HG02642 (cell line): ENCODE results near the gene ACTR6.
"Not testable (repeated sequence)": the region's sequence is repeated elsewhere in the genome, so short reads cannot be mapped to it uniquely, and the experiment has no call there.

ENCODE experiments used
- ATAC-seq: cut with Tn5 transposase; IDR thresholded peaks from one replicate; pipeline ENCODE4 v1.9.1; 2021; ENCODE audit warnings: mild to moderate bottlenecking; ENCODE audit not compliant: unreplicated experiment, poor library complexity

The ACTR6 gene

GRCh38 chr12:100215209-100215608 is 14.6 kb downstream of the ACTR6 start:
- ATAC-seq = no peak

DNA sequence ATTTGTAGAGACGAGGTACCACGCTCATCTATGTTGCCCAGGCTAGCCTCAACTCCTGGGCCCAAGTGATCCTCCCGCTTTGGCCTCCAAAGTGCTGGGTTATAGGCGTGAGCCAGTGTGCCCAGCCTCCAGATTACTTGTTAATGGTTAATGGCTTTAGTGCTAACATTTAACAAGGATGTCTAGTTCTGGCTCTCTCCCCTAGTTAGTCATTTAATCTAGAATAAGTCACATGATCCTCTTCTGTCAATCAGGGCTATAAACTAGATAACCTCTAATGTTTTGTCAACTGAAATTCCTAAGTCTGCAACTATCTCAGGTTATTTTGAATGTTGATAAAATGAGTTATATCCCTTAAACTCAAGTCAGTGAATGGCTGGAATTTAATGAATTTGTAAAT is 15.7 kb downstream of the ACTR6 start:
- ATAC-seq = no peak

DNA sequence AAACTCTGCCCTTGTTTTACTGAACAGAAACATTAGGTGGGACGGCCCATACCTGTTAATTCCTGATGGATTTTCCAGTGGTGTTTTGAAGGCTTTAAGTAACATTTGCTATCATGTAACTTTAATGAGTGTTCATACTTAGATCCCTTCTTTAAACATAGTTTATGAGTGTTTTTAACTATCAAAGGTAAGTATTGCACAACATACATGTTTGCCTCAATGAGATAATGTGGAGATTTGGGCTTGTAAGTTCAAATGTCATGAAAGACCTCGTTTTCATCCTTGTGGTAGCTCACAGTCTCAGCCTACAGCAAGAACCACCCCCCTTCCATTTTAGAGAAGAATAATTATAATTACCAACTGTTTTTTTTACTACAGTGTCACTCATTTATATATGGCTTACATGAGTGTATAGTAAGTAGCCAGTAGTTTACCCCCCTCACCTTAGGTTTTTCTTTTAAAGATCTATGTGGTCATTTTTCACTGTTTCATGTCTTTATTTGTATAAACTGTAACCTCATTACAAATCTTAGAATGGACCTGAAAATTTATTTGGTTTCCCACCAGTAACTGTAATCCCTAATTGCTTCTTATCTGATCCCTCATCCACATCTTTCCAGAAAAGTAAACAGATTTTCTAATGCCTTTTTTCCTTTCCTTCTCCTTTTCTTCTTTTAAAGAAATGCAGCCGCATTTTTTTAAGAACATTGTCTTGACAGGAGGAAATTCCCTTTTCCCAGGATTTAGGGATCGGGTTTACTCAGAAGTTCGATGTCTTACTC is 18.9 kb downstream of the ACTR6 start:
- no peak for ATAC-seq

DNA sequence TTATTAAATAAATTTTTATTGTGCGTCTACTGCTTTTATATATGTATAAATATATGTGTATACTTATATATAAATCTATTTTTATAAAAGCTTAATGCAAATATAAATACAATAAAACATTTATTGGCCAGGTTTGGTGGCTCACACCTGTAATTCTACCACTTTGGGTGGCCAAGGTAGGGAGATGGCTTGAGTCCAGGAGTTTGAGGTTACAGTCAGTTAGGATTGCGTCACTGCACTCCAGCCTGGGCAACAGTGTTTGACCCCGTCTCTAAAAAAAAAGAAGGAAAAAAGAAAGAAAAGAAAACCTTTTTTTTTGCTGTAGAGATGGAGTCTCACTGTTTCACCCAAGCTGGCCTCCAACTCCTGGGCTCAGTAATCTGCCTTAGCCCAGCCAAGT is 20.9 kb downstream of the ACTR6 start:
- ATAC-seq = no peak

DNA sequence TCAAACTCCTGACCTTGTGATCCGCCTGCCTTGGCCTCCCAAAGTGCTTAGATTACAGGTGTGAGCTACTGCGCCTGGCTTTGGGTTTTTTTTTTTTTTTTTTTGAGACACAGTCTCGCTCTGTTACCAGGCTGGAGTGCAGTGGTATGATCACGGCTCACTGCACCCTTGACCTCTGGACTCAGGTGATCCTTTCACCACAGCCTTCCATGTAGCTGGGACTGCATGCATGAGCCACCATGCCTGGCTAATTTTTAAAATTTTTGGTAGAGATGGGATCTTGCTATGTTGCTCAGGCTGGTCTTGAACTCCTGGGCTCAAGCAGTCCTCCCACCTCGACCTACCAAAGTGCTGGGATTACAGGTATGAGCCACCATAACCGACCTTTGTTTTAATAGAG is 21.6 kb downstream of the ACTR6 start:
- not testable (repeated sequence) for ATAC-seq

DNA sequence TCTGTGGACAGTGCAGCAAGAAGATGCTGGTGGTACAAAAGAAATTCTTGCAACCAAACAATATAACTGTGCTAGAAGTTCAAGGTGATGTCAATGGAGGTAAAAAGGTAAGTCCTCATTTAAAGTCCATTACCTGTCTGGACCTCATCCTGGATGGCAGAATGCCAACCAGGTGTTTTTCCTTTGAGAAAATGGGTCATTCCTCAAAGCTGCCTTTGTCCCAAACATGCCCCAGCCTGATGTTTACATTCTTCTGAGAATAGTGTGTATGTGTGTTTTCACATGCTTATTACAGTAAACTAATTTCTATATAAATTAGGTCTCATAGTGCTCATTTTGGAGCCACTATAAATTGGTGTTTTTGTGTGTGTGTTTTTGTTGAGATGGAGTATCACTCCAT is 24.9 kb downstream of the ACTR6 start:
- no peak for ATAC-seq

DNA sequence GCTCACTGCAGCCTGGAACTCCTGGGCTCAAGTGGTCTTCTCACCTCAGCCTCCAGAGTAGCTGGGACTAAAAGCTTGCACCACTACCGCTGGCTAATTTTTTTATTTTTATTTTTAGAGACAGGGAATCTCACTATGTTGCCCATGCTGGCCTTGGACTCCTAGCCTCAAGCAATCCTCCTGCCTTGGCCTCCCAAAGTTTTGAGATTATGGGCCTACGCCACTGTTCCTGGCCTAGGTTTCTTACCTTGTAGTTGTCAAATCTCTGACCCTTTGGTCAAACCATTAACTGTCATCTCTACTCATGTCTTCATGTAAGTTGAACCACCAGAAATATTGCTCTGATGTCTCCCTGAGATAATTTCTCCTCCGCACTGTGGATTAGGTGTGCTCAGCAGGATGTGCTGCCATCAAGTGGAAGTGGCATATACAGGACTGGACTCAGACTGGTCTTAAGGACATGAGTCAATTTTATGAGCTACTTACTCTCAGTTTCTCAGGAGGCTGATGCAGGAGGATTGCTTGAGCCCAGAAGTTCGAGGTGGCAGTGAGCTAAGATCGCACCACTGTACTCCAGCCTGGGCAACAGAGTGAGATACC is 28.5 kb downstream of the ACTR6 start:
- ATAC-seq = no peak

DNA sequence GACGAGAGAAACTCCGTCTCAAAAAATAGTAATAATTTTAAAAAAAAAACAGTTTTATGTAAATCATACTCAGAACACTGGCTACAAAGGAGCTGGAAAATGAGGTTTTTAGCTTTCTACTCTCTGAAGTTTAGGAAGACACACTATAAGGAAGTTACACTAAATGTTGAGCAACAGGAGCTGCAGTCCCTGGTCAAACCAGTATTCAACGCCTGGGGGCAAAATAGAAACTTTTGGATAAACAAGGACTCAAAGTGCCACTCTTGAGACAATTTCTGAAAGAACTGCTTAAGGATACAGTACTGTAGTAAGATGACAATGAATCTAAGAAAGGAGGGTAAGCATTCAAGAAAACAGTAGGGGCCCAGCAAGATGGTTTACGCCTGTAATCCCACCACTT is 29.3 kb downstream of the ACTR6 start:
- no peak for ATAC-seq

GRCh38 chr12:100231873-100232272 is 31.3 kb downstream of the ACTR6 start:
- not testable (repeated sequence) for ATAC-seq

DNA sequence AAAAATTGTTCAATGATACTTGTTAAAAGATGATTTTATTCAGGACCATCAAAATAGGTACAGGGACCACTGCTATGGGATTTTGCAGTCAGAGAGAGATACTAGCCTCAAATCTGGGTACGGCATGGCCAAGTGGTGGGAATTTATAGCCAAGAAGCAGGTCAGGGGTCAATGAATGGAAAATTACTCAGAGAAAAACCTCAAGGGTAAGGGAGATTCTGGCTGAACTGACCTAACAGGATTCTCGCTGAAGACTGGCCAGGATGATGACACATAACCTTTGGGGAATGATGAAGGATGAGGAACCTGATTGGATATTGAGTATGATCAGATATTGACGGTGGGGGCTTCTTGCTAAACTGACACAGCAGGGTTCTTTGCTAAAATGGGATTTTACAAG is 33.6 kb downstream of the ACTR6 start:
- no peak for ATAC-seq

DNA sequence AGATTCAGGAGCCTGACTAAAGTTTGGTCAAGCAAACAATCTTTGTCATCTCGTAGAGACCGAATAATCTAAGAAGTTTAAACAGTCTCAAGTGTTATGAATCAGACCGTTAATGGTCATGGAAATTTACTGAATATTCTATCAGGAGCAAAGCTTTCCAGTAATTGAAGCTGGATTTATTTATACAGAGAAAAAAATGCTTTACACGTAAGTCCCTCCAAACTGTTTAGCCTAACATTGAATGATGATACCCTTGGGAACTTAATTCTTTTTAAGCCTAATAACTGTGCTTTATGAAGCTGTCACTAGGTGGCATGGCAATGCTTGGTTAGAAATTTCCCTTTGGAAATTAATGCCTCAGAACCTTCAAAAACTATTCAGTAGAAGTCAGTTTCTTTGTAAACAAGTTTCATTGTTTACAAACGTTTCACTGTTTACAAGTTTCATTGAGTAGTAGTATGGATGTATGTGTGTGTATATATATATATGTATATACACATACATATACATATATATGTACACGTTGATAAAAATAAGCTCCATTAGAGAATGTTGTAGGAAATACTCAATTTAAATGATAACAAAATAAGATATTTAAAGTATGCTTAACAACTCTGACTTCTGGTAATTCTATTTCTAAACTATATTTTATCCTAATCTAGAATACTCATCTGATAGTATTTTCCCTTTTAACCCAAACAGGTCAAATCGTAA is 34.1 kb downstream of the ACTR6 start:
- no peak for ATAC-seq

DNA sequence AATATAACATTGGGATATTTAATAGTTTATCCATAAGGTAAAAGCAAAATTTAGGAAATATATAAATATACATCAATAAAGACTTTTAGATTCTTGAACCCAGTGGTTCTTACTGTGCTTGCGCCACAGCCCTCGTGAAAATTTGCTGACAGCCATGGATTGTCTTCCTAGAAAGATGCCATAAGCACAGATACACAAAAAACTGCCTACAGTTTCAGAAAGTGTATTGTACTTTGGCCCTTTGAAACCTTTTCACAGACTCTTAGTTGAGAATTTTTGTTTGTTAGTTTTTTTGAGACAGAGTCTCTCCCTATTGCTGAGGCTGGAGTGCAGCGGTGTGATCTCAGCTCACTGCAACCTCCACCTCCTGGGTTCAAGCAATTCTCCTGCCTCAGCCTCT is 38.2 kb downstream of the ACTR6 start:
- ATAC-seq = no peak

DNA sequence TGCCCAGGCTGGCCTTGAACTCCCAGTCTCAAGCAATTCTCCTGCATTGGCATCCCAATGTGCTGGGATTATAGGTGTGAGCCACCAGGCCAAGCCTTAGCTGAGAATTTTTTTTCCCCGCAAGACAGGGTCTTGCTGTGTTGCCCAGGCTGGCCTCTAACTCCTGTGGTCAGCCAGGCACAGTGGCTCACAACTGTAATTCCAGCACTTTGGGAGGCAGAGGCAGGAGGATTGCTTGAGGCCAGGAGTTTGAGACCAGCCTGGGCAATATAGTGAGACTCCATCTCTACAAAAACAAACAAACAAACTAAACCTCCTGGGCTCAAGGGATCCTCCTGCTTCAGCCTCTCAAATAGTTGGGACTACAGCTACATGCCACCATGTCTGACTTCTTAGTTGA is 39.0 kb downstream of the ACTR6 start:
- ATAC-seq = no peak

- no peak for ATAC-seq
Observed at GRCh38 chr12:100243137-100243536, 42.5 kb downstream of the ACTR6 start.

DNA sequence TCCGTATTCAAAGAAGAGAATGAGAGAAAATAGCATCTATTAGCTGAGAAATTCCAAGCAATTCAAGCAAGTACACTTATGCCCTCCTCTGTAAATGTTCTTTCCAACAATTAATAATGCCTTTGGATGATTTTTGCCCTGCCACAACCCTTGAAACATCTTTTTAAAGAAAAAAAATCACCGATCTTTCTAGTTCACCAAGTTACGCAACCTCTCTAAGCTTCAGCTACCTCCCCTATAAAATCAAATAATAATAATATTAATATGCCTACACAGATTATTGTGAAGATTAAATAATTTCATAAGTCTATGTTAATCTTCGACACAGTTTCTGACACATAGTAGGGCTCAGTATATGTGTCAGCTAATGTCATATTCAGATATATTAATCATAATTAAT is 47.1 kb downstream of the ACTR6 start:
- ATAC-seq = no peak

DNA sequence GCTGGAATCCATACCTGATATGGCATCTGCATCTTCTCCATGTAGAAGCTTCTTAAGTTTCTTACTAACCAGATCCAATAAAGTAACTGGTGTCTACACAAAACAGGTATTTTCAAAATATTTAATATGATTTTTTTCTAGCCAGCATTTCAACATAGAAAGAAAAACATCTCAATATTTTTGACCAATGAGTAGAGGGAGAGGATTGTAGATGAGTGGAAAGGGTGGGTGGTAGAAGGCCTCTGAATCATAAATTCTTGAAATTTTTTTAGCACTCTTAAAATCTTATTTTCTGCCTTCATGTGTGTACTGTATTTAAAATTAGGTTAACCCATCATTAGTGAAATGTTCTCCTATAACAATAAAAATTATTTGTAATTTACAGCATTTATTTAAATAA is 48.3 kb downstream of the ACTR6 start:
- no peak for ATAC-seq

DNA sequence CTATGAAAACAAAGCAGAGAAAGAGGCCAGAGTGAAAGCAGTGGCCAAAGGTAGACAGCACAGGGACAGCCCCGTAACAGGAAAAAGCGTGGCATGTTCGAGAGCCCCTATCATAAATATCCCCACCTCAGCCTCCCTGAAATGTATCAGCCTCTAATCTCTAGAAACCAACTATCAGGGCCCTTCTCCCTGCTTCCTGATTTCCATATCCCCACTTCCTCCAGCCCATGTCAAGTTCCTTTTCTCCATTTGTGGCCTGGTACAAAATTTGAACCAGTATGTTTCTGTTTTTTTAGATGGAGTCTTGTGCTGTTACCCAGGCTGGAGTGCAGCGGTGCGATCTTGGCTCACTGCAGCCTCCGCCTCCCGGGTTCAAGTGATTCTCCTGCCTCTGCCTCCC is 49.3 kb downstream of the ACTR6 start:
- no peak for ATAC-seq

DNA sequence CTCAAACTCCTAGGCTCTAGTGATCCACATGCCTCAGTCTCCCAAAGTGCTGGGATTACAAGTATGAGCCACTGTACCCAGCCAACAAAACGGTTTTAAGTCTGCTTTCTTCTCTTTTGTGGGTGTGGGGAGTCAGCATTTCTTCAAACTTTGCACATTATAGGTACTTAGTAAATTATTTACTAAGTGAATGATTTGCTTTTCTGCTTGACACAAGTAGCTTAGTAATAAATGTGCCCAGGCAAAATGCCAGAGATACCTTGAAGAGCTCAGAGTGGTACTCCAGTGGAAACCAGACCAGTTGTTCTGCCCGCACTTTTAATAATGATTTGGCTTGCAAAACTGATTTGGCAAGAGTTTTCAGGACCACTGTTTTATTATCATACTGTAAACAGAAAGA is 51.3 kb downstream of the ACTR6 start:
- ATAC-seq = no peak

GRCh38 chr12:100253437-100253836 is 52.8 kb downstream of the ACTR6 start:
- ATAC-seq = no peak

DNA sequence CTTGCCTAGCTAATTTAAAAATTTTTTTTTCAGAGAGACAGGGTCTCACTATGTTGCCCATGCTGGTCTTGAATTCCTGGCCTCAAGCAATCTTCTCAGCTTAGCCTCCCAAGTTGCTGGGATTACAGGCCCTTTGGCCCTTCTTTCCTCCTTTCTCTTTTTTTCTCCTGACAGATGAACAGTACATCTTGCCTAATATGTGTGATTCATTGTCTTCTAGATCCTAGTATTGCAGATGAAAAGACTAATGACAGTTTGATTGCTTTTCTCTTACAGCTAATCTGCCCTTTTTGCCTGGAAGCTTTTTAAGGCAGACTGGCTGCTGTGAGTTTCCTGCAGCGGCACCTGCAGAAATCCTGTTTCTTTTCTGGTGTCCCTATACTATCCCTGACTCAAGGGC is 54.3 kb downstream of the ACTR6 start:
- no peak for ATAC-seq

DNA sequence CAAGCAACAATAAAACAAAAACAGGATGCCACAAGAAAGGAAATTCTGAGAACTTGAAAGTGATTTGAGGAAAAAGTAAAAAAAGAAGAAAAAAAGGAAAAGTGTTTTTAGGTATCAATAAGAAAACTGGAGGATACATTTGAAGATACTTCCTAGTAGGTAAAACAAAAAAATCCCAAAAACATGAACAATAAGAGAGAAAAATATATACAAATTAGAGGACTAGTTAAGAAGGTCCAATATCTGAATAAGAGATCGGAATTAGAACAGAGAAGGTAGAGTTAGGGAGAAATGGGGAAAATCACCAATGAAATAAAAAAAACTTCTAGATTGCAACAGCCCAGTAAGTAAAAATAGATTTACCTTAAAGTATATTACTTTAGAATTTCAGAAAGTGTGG is 57.5 kb downstream of the ACTR6 start:
- ATAC-seq = no peak

DNA sequence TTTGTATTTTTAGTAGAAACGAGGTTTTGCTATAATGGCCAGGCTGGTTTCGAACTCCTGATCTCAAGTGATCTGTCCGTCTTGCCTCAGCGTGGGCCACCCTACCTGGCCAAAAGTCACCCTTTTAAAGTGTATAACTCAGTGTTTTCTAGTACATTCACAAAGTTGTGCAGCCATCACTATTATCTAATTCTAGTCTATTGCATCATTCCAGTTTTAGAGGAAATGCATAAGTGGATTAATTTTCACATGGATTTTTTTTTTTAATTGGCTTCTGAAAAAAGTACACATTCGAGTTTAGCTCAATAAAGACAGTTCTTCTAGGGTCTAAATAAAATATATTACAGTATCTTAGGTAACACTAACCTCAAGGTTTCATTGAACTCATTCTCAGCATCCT is 62.5 kb downstream of the ACTR6 start:
- ATAC-seq = no peak
